ENCODE results near the gene BMP8B. TPM values are rescaled to one million over a fixed set of nuclear protein-coding genes. Genes with fewer than 3 reads are reported as not detected.

BMP8B gene
- total and polyA plus RNA-seq, 2 of the 8 experiments (the other 6 are each of a cell fraction or from before 2014, with no cell fraction given), result 0.37 to 0.50 TPM

GRCh38 chr1:39779821-39780220 lies 8.8 kb downstream of the BMP8B start:
- WGBS, 2 experiments (ENCODE audit: extremely low coverage in 1 of 2, insufficient coverage in 1 of 2, insufficient read length in 1 of 2, insufficient replicate concordance in 2 of 2, low coverage in 1 of 2, low lambda C conversion rate in 2 of 2, missing lambda C conversion rate in 1 of 2), result 88% methylated on average over 5 of the region's 5 CpGs; no CpG with 5 or more reads in 1 of the 2 experiments
- Histone ChIP-seq H3K9me3 (ENCODE audit: insufficient read depth in 2 of 2, low read depth in 1 of 2, low read length in 1 of 2) (no peaks in the 10 kb centered on the region), H3K36me3 (ENCODE audit: control insufficient read depth in 2 of 4, insufficient read depth in 4 of 4, low read length in 3 of 4) (no peaks in the 10 kb centered on the region), H4K20me1 (replicated peaks in 1 of 2; ENCODE audit: control insufficient read depth in 1 of 2, insufficient read depth in 2 of 2, low read length in 2 of 2) (no peaks in the 10 kb centered on the region), H4K91ac (replicated peaks; ENCODE audit: insufficient read length, low read length) (no peak overlapping the region), H2BK15ac (ENCODE audit: low read length) (no peak overlapping the region), H2AFZ (ENCODE audit: low read length) (no peak overlapping the region), H3K4ac (replicated peaks; ENCODE audit: insufficient read length, low read depth, low read length) (no peak overlapping the region), H2BK5ac (ENCODE audit: low read depth, low read length) (no peak overlapping the region), H4K5ac (ENCODE audit: insufficient read length, low read depth, low read length) (no peak overlapping the region), H3K23me2 (ENCODE audit: low read depth, low read length) (no peaks in the 10 kb centered on the region), H2BK12ac (ENCODE audit: low read depth, low read length) (no peak overlapping the region), H3K27ac (ENCODE audit: low read depth, low read length) (no peak overlapping the region), H4K8ac (ENCODE audit: extremely low read depth, insufficient read depth, low read length) (no peak overlapping the region), H2BK120ac (replicated peaks; ENCODE audit: low read depth, low read length) (no peak overlapping the region), H3K27me3 (replicated peaks in 1 of 4; ENCODE audit: control insufficient read depth in 3 of 4, extremely low read depth in 1 of 4, insufficient read depth in 3 of 4, low read length in 3 of 4) (peaks cover 0 to 9% (median 2%) of the 10 kb centered on the region in 4 experiments; a peak in 4 of 7 replicates), H3K56ac (replicated peaks; ENCODE audit: insufficient read length, low read depth, low read length) (no peak overlapping the region), H3K9ac (replicated peaks in 1 of 4; ENCODE audit: extremely low read depth in 1 of 4, low read depth in 3 of 4, low read length in 3 of 4) (no peak overlapping the region), H3K79me1 (ENCODE audit: low read depth, low read length) (no peaks in the 10 kb centered on the region), H2AK5ac (ENCODE audit: low read depth, low read length) (no peak overlapping the region), H3K23ac (ENCODE audit: insufficient read length) (no peak overlapping the region), H3K14ac (ENCODE audit: insufficient read length) (no peak overlapping the region), H3K4me1 (replicated peaks in 1 of 4; ENCODE audit: control insufficient read depth in 3 of 4, insufficient read depth in 4 of 4, low read length in 3 of 4) (no peaks in the 10 kb centered on the region), H3K79me2 (ENCODE audit: control insufficient read depth in 1 of 2, insufficient read depth in 2 of 2, low read length in 2 of 2) (no peaks in the 10 kb centered on the region), H3K18ac (ENCODE audit: extremely low read depth, low read length) (no peak overlapping the region), H2BK20ac (ENCODE audit: low read length) (no peak overlapping the region), H3K4me3 (ENCODE audit: extremely low read depth in 1 of 4, insufficient read depth in 2 of 4, low read depth in 3 of 4, low read length in 4 of 4) (no peak overlapping the region), H3K4me2 (ENCODE audit: insufficient read depth in 1 of 2, low read depth in 2 of 2, low read length in 2 of 2) (no peak overlapping the region)
- no peak for FAIRE-seq
- POLR2A ChIA-PET (ENCODE audit: partially characterized antibody), result no interaction called here
- no peak for DNase-seq (ENCODE audit: low read depth in 1 of 2, low spot score in 2 of 2)
- CTCF ChIA-PET (ENCODE audit: partially characterized antibody), result interaction anchor here (0.6 to 4.0 kb wide), 2 partner anchors 19 to 222 kb away, joined by 4 to 22 read pairs; no protein-coding TSS in a partner anchor
- TF ChIP-seq YY1 (IDR thresholded peaks at IDR 0.05; ENCODE audit: low read depth, low read length) (no peak), EGR1 (IDR thresholded peaks at IDR 0.05; ENCODE audit: borderline replicate concordance, low read depth, low read length) (no peak), POLR2AphosphoS5 (IDR thresholded peaks at IDR 0.05; ENCODE audit: low read depth, low read length) (no peak), TEAD4 (IDR thresholded peaks at IDR 0.05; ENCODE audit: low read depth, low read length) (no peak), NRF1 (IDR thresholded peaks at IDR 0.05; ENCODE audit: low read depth, low read length) (no peak), FOSL1 (IDR thresholded peaks at IDR 0.05; ENCODE audit: insufficient read depth, low read depth, low read length) (no peak), RBBP5 (IDR thresholded peaks at IDR 0.05; ENCODE audit: borderline replicate concordance, low read depth, low read length) (no peak), EP300 (IDR thresholded peaks at IDR 0.05; ENCODE audit: borderline replicate concordance in 1 of 2, low read depth in 2 of 2, low read length in 2 of 2) (no peak), KDM4A (IDR thresholded peaks at IDR 0.05; ENCODE audit: low read depth, low read length, severe bottlenecking) (no peak), GTF2F1 (IDR thresholded peaks at IDR 0.05; ENCODE audit: borderline replicate concordance, low read depth, low read length) (no peak), SIN3A (conservative IDR thresholded peaks at IDR 0.05 in 1 of 2, IDR thresholded peaks at IDR 0.05 in 1 of 2; ENCODE audit: low read depth in 1 of 2, low read length in 2 of 2) (no peak), CBX8 (IDR thresholded peaks at IDR 0.05; ENCODE audit: borderline replicate concordance, low read depth, low read length) (no peak), JUN (IDR thresholded peaks at IDR 0.05; ENCODE audit: low read depth, low read length) (no peak), RNF2 (IDR thresholded peaks at IDR 0.05; ENCODE audit: borderline replicate concordance, low read depth, low read length, missing control alignments, poor library complexity, severe bottlenecking) (no peak)
